Activated CD8-positive, alpha-beta T cell treated with anti-CD3 and anti-CD28 coated beads for 36 hours (primary cell): ENCODE measurements around the gene CXCL8. TPM values are rescaled to one million over a fixed set of nuclear protein-coding genes. Genes with fewer than 3 reads are reported as not detected.

Source experiments
- ATAC-seq: fragments of 200-7000 bp; cut with Tn5 transposase; one replicate; pipeline ENCODE4 v1.10.0; 2021; ENCODE audit warnings: mild to moderate bottlenecking, moderate library complexity
- CTCF ChIA-PET: fragments of 350-600 bp; sonication (Branson Sonifier 250); formaldehyde crosslinking; loops from one replicate; lab custom pipeline; 2021; ENCODE audit warnings: antibody characterized with exemption; lab: Charles Lee
- POLR2A ChIA-PET: fragments of 350-600 bp; sonication (Branson Sonifier 250); formaldehyde crosslinking; loops from one replicate; lab custom pipeline; 2021; ENCODE audit warnings: antibody characterized with exemption; lab: Charles Lee
- DNase-seq: peaks from one replicate; pipeline ENCODE4 v3.0.0-alpha.2; 2020
- H3K27ac Mint-ChIP-seq: one replicate; pipeline ENCODE4 v1.8.0; 2021; ENCODE audit warnings: mild to moderate bottlenecking, mixed read lengths
- H3K27me3 Mint-ChIP-seq: one replicate; pipeline ENCODE4 v1.8.0; 2021; ENCODE audit warnings: mixed read lengths
- H3K36me3 Mint-ChIP-seq: one replicate; pipeline ENCODE4 v1.8.0; 2021; ENCODE audit warnings: low read depth, mixed read lengths
- H3K4me1 Mint-ChIP-seq: one replicate; pipeline ENCODE4 v1.8.0; 2021; ENCODE audit warnings: low read depth, mixed read lengths
- H3K4me3 Mint-ChIP-seq: one replicate; pipeline ENCODE4 v1.8.0; 2021; ENCODE audit warnings: mild to moderate bottlenecking, moderate library complexity, mixed read lengths
- H3K9me3 Mint-ChIP-seq: one replicate; pipeline ENCODE4 v1.8.0; 2021; ENCODE audit warnings: mixed read lengths
- CTCF ChIP-seq: fragments of 200-600 bp; IDR thresholded peaks from one replicate; pipeline ENCODE4 v1.8.0; 2022; ENCODE audit warnings: antibody characterized with exemption, mild to moderate bottlenecking
- intact Hi-C: fragments of 100-400 bp; cut with micrococcal nuclease; formaldehyde crosslinking; loops from one replicate; pipeline ENCODE4 v1.10.0; 2022
- total RNA-seq, 2 experiments: library from RNA; stranded (reverse); gene quantifications; one replicate each; pipeline ENCODE4 v1.2.3, GENCODE V29; 2021

CXCL8 gene
- total RNA-seq, 2 experiments from 2014 or later, result 0.18 TPM; not detected in 1

GRCh38 chr4:73714647-73715046 is 25.7 kb upstream of the CXCL8 start:
- no peaks in the 10 kb centered on the region for H3K9me3 Mint-ChIP-seq
- H3K27ac Mint-ChIP-seq, result no peak overlapping the region
- H3K4me1 Mint-ChIP-seq, result no peaks in the 10 kb centered on the region
- no peaks in the 10 kb centered on the region for H3K27me3 Mint-ChIP-seq
- H3K36me3 Mint-ChIP-seq, result no peaks in the 10 kb centered on the region
- CTCF ChIA-PET, result no interaction called here
- no peak overlapping the region for H3K4me3 Mint-ChIP-seq
- POLR2A ChIA-PET, result no interaction called here
- no peak for TF ChIP-seq CTCF
- DNase-seq (no peak), ATAC-seq (no peak)
- intact Hi-C loops, result no loop called here

- H3K27ac Mint-ChIP-seq, result no peak overlapping the region
- no peaks in the 10 kb centered on the region for H3K4me1 Mint-ChIP-seq
- POLR2A ChIA-PET, result no interaction called here
- CTCF ChIA-PET, result interaction anchor here (0.5 kb wide), 1 partner anchor 269 kb away, joined by 3 read pairs; no protein-coding TSS in a partner anchor
- no peaks in the 10 kb centered on the region for H3K9me3 Mint-ChIP-seq
- DNase-seq, result no peak
- no peak for TF ChIP-seq CTCF
- no peak overlapping the region for H3K4me3 Mint-ChIP-seq
- intact Hi-C loops, result no loop called here
- H3K36me3 Mint-ChIP-seq, result no peaks in the 10 kb centered on the region
- ATAC-seq, result no peak
- H3K27me3 Mint-ChIP-seq, result no peaks in the 10 kb centered on the region
Observed at GRCh38 chr4:73715659-73716058, 24.7 kb upstream of the CXCL8 start.

GRCh38 chr4:73718375-73719373 is 21.7 kb upstream of the CXCL8 start:
- POLR2A ChIA-PET, result no interaction called here
- Mint-ChIP-seq H3K4me3 (no peak overlapping the region), H3K27ac (no peak overlapping the region), H3K9me3 (no peaks in the 10 kb centered on the region), H3K27me3 (no peaks in the 10 kb centered on the region), H3K4me1 (no peaks in the 10 kb centered on the region), H3K36me3 (no peaks in the 10 kb centered on the region)
- ATAC-seq (no peak), DNase-seq (no peak)
- no peak for TF ChIP-seq CTCF
- intact Hi-C loops, result no loop called here
- CTCF ChIA-PET, result interaction anchor here (0.9 kb wide), 1 partner anchor 416 kb away, joined by 3 read pairs; no protein-coding TSS in a partner anchor

DNA sequence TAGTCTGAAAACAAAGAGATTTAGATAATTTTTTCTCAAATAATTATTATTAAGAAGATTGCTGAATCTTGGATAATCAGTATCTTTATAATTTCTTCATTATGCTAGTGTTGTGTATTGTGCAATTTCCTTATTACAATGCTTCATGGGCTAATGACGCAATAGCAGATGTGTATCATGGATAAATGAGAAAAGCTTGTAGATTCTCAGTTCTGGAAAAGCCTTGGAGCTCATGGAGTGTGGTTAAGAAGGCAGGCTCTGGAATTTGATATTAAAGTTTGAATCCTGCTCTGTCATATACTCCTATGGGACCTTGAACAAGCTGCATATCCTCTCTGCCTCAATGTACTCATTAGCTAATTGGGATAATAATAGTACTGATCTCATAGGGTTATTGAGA is 18.9 kb upstream of the CXCL8 start:
- Mint-ChIP-seq H3K36me3 (no peaks in the 10 kb centered on the region), H3K27ac (no peak overlapping the region), H3K4me3 (no peak overlapping the region), H3K27me3 (no peaks in the 10 kb centered on the region), H3K4me1 (no peaks in the 10 kb centered on the region), H3K9me3 (no peaks in the 10 kb centered on the region)
- DNase-seq, result no peak
- TF ChIP-seq CTCF, result no peak
- intact Hi-C loops, result no loop called here
- ChIA-PET POLR2A (no interaction called here), CTCF (interaction anchor here (0.7 kb wide), 1 partner anchor 363 kb away, joined by 3 read pairs; no protein-coding TSS in a partner anchor)
- ATAC-seq, result no peak

DNA sequence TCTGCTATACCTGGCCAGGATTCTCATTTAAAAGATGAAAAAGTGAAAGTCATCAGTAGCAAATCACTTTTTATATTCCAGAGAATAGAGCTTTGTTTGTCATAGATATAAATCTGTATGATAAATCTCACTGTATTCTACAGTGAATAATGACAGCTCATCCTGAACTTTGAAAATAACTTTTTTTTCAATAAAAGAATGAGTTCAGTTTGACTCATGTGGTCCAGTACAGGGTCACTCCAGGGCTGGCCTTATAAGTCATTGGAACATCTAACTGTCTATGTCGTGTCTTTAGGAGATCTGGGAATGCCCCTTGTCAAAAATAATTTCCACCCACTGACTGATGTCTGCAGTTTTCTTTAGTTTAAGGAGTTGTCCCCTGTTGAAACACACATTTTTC is 18.5 kb upstream of the CXCL8 start:
- H3K36me3 Mint-ChIP-seq, result no peaks in the 10 kb centered on the region
- intact Hi-C loops, result no loop called here
- no peak overlapping the region for H3K4me3 Mint-ChIP-seq
- no peak overlapping the region for H3K27ac Mint-ChIP-seq
- H3K9me3 Mint-ChIP-seq, result no peaks in the 10 kb centered on the region
- no peak for DNase-seq
- H3K4me1 Mint-ChIP-seq, result no peaks in the 10 kb centered on the region
- CTCF ChIA-PET, result interaction anchor here (0.7 kb wide), 1 partner anchor 364 kb away, joined by 3 read pairs; no protein-coding TSS in a partner anchor
- ATAC-seq, result no peak
- POLR2A ChIA-PET, result no interaction called here
- no peaks in the 10 kb centered on the region for H3K27me3 Mint-ChIP-seq
- TF ChIP-seq CTCF, result no peak
